GM21528 (cell line): ENCODE results near the gene MYO16.

Experiments
- ATAC-seq: cut with Tn5 transposase; IDR thresholded peaks from one replicate; pipeline ENCODE4 v1.9.1; 2021; ENCODE audit warnings: mild to moderate bottlenecking, moderate library complexity; ENCODE audit not compliant: unreplicated experiment, low FRiP score

Gene MYO16

GRCh38 chr13:108925070-108925469 lies 295.7 kb downstream of the MYO16 start:
- ATAC-seq: no peak

DNA sequence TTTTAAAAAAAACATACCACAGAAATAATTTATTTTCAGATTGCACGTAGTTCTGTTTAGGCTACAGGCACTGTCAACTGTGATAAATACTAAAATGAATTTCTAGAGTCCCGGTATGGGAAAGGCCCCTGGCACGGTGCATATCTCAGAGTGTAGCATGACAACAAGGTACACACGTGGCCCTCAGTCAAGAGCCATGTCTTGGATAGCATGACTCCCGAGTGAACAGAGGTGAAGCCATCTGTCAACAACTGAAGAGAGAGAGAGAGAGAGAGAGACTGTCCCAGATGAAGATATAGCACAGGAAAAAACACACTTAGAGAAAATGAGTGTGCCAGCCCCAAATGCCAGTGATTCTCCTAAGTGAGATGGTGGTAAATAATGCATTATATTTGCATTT lies 297.5 kb downstream of the MYO16 start:
- ATAC-seq: no peak

DNA sequence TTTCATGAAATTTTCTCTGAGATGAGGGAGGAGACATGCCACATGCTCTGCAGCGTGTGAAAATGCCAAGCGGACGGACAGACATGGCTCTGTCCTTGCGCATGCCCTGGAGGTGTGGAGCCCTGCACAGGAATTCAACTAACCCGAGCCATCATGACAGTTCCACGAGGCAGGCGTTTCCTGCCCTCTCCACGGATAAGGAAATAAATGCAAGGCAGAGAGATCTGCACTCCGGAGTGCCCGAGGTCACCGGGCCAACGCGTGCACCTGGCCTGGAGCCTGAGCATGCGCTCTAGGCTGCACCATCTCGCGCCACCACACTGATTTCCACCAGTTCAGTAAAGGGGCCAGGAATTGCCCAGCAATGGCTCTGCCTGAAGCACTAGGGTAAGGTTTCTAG lies 298.2 kb downstream of the MYO16 start:
- no peak for ATAC-seq

GRCh38 chr13:108929532-108930206 lies 300.3 kb downstream of the MYO16 start:
- ATAC-seq: no peak

GRCh38 chr13:108932196-108932595 lies 302.8 kb downstream of the MYO16 start:
- ATAC-seq: no peak

GRCh38 chr13:108933061-108933460 lies 303.6 kb downstream of the MYO16 start:
- no peak for ATAC-seq

GRCh38 chr13:108938155-108938554 lies 308.7 kb downstream of the MYO16 start:
- no peak for ATAC-seq

- no peak for ATAC-seq
Measured at GRCh38 chr13:108940121-108940520, 310.7 kb downstream of the MYO16 start.

GRCh38 chr13:108943842-108944241 lies 314.4 kb downstream of the MYO16 start:
- no peak for ATAC-seq

GRCh38 chr13:108944760-108945159 lies 315.3 kb downstream of the MYO16 start:
- ATAC-seq: no peak

DNA sequence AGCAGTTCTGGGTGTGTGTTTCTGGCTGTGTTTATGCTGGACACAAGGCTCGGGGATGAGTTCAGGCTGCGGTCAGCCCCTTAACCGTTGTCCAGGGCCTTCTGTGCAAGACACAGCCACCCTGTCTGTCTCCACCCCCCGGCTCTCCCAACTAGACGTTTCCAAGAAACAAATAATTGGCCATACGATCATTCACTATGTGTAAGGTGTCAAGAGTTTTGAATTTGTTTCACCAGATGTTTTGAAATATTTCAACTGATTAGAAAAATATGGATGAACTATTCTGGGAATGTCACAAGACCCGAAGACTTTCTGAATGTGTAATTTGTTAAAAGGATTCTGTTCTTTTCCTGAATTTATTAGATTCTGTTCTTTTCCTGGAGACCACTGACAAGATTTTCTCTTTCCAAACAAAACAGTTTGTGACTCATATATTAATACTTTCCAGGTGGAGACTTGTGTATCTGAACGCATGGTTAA lies 318.2 kb downstream of the MYO16 start:
- no peak for ATAC-seq

GRCh38 chr13:108948251-108948671 lies 318.9 kb downstream of the MYO16 start:
- no peak for ATAC-seq

DNA sequence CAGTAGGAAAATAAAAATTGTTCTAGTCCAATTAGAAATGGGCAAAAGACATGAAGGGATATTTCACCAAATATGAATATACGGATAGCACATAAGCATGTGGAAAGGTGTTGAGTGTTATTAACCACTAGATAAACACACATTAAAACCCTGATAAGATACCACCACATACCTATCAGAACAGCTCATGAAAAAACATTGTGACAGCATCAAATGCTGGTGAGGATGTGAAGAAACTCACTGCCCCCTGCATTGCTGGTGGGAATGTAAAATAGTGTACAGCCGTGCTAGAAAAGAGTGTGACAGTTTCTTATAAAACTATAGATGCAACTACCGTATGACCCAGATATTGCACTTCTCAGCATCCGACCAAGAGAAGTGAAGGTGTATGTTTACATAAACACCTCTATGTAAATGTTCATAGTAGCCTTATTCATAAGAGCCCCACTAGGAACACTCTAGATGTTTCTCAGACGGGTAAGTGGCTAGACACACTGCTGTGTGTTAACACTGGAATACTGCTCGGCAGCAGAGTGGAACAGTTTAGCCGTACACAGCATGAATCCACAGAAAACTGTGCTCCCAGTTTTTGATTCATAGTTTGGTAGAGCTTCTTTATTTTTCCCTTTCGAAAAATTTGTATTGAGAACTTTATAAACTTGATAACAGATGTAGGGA lies 321.1 kb downstream of the MYO16 start:
- ATAC-seq: no peak

GRCh38 chr13:108955741-108956140 lies 326.3 kb downstream of the MYO16 start:
- no peak for ATAC-seq

GRCh38 chr13:108957369-108958012 lies 328.1 kb downstream of the MYO16 start:
- ATAC-seq: no peak

- ATAC-seq: no peak
Measured at GRCh38 chr13:108958013-108958376, 328.6 kb downstream of the MYO16 start.

DNA sequence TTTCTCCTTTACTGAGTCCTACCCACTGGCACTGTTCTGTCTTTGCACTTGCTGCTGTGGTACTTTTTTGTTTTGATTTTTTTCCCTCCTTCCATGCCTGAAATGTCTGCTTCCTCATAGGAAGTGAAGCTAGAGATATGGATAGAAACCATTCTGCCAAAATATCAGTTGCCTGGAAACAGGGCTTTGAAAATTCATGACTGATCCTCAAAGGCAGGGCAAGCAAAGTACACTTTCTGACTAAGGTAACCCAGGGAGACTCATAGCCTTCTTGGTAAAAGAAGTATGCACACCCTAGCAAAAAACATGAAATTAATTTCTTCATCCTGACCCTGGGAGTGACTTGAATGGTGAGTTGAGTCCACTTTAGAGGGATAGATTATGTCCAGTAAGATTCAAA lies 329.8 kb downstream of the MYO16 start:
- no peak for ATAC-seq

- no peak for ATAC-seq
Measured at GRCh38 chr13:108960006-108960405, 330.6 kb downstream of the MYO16 start.

DNA sequence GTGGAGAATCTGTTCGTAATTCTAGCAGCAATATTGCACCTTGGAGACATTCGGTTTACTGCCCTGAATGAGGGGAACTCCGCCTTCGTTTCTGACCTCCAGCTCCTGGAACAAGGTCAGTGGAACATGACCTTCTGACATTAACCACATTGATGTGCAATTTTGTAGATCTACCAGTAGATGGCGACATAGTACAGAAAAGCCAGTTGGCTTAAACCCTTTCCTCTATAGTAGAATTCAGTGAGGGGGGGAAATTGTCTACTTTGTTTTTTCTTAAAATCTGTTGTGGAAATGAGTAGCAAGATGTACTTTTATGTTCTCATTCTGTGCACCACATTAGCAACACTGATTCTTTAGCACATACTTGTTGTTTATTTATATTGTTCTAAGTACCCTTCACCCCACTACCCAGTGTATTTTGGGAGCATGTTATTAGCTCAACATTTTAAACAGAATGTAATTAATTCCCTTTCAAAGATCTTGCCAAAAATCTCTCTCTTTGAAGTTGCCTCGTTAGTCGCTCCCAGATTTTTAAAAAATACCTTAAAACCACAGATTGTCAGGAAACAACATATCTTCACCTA lies 332.2 kb downstream of the MYO16 start:
- peak; percentile 92 for ATAC-seq

- no peak for ATAC-seq
Measured at GRCh38 chr13:108962654-108963053, 333.2 kb downstream of the MYO16 start.

- no peak for ATAC-seq
Measured at GRCh38 chr13:108963276-108963810, 333.9 kb downstream of the MYO16 start.
